A172 (cell line): Measurements from ENCODE around the gene ZNF555. TPM values are rescaled to one million over a fixed set of nuclear protein-coding genes. Genes with fewer than 3 reads are reported as not detected.
"Not testable (repeated sequence)": the region's sequence is repeated elsewhere in the genome, so short reads cannot be mapped to it uniquely, and the experiment has no call there.

Experiments
- DNase-seq: peaks from one replicate; pipeline ENCODE4 v3.0.0-alpha.2; 2015; ENCODE audit warnings: low spot score
- total RNA-seq: library from RNA; depleted of rRNA; stranded (reverse); fragments of >200 nt; shearing (Covaris generic); gene quantifications from 2 replicates; pipeline ENCODE4 v1.2.3, GENCODE V29; 2014; rRNA removed

Gene ZNF555
- total RNA-seq = 8.2 and 8.4 TPM in 2 replicates

DNA sequence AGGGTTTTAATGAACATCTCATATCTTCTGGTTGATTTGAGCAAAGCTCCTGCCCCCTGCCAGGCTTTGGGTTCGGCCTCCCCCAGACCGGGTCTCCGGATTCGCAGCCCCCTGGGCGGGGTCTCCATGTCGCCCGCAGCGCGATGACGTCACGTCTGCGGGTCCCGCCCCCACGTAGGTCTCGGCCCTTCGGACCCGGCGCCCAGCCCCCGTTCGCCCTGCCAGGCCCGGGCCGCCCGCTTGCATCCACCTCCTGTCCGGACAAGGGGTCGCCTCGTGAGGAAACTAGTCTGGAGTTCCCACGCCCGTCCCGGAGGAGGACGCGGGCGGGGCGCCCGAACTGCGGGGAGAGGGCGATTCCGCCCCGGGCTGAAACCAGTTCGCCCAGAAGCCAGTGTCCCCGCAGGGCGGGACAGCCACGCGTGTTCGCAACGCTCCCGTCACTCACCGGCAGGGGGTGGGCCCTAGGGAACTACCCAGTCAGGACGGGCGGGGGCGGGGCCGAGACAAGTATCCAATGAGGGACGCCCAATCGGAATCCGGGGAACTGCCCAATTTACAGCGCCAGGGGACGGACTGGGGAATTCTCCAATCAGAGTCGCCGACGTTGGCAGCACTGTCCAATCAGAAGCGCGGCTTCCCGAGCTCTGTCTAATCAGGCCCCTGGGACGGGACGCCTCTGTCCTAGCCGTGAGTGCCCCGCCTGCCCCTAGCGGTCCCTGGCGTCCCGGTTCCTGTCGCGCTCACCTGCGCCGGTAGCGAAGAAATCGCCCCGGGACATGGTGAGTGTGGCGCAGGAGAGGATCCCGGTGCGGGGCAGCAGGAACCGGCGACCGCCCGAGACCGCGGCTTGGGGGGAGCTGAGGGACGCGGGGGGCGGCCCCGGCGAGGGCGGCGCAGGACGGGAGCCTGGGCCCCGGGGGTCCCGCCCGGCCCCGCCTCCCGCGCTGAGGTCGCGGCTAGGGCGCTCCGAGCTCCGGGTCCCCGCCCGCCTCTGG, at the start of gene ZNF555:
ZNF555 (plus strand) TSS at position 682 of the 998 bp plus-strand sequence; CDS start at position 780, 98 bp downstream.
- peak; percentile 100 for DNase-seq

DNA sequence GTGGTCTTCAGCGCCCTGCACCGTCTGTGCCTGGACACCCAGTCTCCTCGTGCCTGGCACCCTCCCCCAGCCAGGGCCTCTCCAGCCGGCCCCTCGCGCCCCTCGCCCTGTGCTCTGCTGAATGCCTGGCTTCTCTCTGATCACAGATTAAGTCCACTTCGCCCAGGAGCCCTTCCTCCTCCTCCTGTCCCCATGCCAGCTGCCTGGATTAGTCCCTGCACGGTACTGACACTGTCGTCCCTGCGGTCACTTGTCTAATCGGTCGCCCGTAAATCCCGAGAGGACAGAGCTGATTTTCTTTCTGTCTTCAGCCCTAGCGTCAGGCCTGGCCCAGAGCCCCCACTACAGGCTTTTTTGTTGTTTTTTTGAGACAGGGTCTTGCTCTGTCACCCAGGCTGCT, 49.4 kb upstream of the ZNF555 start:
- DNase-seq = no peak

DNA sequence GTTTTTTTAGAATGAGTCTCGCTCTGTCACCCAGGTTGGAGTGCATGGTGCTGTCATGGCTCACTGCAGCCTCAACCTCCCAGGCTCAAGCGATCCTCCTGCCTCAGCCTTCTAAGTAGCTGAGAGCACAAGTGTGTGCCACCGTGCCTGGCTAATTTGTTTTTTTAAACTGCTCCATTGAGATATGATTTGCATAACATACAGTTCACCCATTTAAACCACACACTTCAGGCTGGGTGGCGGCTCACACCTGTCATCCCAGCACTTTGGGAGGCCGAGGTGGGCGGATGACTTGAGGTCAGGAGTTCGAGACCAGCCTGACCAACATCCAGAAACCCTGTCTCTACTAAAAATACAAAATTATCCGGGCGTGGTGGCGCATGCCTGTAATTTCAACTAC, 48.6 kb upstream of the ZNF555 start:
- not testable (repeated sequence) for DNase-seq

DNA sequence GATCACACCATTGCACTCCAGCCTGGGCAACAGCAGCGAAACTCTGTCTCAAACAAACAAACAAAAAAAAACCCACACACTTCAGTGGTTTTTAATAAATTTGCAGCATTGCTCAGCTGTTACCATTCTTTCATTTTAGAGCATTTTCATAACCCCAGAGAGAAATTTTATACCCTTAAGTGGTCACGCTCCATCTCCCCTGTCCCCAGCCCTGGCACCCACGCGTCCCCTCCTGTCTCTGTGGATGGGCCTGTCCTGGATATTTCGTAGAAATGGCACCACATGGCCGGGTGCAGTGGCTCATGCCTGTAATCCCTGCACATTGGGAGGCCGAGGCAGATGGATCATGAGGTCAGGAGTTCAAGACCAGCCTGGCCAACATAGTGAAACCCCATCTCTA, 48.1 kb upstream of the ZNF555 start:
- DNase-seq = no peak

DNA sequence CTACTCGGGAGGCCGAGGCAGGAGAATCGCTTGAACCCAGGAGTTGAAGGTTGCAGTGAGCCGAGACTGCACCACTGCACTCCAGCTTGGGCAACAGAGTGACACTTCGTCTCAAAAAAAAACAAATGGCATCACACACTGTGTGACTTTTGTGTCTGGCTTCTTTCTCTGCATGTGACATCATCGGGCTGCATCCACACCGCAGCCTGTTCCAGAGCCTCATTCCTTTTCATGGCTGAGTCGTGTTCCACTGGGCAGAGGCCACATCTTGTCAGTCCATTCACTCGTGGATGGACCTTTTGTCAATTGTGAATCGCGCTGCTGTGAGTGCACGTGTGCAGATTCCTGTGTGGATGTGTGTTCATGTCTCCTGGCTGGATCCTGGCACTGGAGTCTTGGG, 47.7 kb upstream of the ZNF555 start:
- no peak for DNase-seq

DNA sequence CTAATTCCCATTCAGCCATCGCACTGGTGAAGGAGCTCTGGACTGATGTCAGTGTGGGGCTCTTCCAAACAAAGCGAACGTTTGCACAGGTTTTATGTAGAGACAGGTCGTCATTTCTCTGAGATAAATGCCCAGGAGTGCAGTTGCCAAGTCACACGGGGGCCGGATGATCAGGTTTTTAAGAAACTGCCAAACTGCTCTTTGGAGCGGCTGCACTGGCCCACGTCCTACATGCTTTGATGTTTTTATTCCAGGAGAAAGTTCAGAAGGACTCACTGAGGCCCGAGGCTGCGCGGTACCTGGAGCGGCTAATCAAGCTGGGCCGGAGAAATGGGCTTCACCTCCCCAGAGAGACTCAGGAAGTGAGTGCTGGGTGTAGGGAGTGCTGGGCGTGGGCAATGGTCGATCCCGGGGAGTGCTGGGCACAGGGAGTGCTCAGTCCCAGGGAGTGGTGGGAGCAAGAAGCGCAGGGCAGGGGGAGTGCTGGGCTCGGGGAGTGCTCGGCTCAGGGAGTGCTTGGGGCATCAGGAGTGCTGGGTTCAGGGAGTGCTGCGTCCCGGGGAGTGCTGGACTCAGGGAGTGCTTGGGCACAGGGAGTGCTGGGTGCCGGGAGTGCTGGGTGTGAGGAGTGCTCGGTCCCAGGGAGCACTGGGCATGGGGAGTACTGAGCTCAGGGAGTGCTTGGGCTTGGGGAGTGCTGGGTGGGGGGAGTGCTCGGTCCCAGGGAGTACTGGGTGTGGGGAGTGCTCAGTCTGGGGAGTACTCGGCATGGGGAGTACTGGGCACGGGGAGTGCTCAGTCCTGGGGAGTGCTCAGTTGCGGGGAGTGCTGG, 45.2 kb upstream of the ZNF555 start:
- DNase-seq = no peak

DNA sequence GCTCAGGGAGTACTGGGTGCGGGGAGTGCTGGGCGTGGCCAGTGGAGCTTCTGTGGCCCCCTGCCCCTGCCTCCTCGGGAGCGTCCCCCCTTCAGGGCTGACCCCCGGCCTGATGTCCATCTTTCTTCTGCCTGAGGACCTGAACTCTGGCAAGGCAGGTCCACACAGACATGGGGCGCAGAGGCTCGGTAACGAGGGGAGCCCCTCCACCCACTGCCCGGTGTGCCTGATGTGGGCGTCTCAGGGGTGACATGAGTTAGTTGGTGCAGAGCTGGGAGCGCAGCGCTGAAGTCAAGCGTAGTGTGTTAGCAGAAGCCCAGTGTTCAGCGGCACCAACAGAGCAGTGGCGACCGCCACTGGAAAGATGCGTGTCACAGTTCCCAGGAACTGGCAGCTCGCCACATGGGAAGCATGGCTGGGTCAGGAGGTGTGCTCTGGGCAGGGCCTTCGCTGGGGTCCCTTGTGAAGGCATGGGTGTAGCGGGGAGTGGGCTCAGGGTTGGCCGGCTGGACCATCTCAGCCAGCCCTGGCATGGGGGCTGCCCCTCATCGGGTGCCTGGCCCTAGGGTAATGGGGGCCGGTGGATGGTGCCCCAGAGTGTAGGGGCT, 44.5 kb upstream of the ZNF555 start:
- DNase-seq = no peak

DNA sequence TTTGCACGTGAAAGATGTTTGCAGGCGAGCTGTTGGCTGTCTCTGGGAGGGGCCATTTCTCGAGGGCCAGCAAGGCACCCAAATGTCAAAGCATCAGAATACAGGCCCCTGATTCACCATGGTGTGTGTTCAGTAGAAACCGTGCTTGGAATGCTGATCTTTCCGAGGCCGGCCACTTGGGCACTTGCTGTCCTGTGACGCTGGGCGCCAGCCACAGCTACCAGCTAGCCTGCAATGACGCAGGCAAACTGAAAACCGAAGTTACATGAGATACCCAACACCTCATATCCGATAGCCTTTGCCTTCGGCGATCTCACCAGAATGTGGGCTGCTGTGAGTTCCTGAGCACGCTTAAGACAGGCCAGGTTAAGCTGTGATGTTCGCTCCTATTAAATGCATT, 44.0 kb upstream of the ZNF555 start:
- no peak for DNase-seq

DNA sequence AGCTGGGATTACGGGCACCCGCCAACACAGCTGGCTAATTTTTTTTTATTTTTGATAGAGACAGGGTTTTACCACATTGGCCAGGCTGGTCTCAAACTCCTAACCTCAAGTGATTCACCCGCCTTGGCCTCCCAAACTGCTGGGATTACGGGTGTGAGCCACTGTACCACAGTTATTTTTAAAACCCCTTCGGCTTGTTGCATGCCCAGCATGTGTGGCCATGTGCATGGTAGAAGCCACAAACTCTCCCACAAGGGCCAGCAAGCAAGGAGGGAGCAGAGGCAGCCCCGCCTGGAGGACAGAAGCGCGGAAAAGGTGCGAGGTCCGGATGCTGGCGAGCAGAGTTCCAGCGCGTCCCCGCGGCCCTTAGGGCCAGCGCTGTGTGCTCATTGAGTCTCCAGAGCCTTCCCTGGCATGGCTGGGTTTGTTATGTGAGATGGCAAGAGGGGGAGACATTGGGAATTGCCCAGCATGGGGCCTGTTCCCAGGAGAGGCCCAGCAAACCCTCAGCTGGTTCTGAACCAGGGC, 43.1 kb upstream of the ZNF555 start:
- no peak for DNase-seq

DNA sequence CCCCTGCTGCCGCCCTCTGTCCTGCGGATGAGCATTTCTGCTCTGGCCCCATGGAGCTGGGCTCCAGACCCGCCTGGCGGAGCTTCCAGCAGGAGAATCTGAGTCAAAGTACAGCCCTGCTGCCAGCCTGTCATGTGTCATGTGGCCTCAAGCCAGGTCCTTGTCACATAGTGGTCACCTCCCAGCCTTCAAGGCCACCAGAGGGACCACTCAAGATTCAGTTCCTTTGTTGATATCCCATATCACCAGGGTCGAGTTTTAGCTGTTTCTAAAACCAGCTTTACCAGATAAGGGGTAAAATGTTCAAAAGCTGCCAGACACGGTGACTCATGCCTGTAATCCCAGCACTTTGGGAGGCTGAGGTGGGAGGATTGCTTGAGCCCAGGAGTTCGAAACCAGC, 42.5 kb upstream of the ZNF555 start:
- DNase-seq = peak; percentile 58

DNA sequence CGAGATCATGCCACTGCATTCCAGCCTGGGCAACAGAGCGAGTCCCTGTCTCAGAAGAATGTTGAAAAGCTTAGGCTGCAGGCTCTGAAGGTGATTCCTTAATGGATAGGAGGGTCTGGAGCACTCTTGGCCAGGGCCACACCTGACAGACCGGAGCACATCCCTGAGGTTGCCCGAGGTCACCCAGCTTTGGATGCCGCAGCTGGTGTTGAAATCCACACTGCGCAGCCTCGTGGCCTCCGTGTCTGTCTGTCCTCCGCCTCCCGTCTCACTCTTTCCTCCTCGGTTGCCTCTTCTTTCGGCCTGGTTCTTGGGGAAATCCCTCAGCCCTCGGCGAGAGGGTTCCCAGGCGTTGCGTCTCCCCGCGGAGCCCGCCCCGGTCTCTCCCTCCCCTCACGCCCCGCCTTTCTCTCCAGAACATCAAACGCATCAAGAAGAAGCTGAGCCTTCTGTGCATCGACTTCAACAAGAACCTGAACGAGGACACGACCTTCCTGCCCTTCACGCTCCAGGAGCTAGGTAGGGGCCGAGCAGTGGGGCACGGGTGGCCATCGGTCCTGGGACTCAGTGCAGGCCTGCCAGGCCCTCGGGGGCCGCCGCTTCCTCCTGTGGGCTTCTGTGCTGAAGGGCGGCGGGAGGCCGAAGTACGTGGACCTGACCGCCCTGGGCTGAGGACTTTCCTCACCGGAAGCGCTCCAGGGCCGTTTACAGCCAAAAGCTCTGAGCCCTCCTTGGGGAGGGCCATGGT, 41.8 kb upstream of the ZNF555 start:
- no peak for DNase-seq

DNA sequence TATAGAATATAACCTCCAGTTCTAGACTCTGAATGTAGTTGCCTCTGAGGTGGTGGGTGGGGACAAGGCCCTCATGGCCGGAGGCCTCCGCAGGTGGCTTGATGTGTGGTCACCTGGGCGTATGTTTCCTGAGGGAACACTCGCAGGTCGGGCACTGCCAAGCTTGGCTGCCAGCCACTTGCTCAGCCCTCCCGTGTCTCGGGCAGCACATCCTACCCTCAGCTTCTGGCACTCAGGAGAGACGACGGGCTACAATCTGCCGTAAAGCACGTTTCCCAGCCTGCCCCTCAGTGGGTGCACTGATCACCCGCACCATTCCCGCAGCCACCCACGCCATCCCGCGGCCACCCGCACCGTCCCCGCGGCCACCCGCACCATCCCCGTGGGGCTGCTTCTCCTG, 40.8 kb upstream of the ZNF555 start:
- DNase-seq = no peak

DNA sequence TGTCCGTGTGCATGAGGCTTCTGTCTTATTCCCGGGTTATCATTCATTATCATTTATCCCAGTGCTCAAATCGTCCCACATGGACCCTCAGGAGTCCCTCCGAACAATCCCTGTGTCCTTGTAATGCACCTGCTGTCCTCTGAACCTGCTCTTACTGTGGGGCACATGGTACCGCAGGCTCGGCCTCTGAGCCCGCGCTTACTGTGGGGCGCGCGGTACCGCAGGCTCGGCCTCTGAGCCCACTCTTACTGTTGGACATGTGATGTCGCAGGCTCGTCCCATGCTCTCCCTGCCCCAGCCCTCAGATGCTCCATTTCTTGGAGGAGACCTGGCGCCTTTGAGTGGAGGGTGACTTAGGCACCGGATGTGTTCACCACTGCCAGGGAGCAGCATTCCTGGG, 38.4 kb upstream of the ZNF555 start:
- no peak for DNase-seq

DNA sequence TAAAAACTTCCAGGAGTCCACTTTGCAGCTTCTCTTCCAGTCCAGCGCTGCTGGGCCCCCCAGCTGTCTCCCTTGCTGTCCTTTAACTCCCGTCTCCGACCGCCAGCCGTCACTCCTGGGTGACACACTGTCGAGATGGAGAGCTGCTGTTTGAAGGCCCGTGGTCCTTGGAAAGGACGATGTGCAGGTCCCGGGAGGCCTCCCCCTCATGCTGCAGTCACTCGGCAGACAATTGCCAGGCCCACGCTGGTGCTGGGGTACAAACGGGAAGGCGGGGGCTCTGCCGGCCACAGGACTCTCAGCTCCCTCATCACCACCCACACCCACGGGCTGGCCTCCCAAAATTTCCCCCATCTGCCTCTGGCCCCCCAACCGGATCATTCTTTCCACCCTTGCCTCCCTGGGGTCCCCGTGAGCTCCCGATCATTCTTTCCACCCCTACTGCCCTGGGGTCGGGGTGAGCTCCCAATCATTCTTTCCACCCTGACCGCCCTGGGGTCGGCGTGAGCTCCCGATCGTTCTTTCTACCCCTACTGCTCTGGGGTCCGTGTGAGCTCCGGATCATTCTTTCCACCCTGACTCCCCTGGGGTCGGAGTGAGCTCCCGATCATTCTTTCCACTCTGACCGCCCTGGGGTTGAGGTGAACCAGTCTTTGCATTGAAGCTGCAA, 37.7 kb upstream of the ZNF555 start:
- DNase-seq = no peak

DNA sequence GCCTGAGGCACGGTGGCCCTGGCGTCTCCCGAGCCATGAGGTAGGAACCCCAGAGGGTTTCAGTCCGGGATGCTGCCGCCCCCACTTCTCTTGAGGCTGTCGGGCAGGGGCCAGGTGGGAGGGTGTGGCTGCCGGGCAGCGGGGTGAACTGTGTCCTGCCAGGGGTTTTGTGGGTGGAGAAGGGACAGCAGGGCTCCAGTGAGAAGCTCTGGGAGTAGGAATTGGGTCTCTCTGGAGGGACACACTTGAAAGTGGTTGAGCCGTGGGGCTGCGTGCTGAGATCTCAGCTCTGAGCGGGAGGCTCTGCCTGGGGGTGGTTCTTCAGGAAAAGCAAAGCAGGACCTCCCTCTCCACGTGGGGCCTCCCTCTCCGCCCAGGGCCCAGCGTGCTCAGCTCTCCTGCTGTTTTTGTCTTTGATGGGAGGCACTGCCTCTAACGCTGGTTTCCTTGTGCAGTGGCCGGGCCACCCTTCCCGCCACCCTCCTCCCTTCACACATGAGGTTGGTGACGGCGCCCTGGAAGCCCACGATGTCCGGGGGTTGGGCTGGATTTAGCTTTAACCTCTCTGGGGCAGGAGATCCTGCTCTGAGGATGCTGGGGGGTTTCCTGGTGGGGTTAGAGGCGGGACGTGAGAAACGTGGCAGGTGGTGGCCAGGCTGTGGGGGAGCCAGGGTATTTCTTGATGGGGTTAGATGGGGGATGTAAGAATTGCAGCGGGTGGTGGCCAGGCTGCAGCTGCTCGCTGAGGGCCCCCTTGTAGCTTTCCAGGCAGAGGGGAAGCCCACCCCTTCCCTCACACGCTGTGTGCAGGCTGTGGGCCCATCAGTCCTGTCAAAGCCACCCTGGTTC, 36.9 kb upstream of the ZNF555 start:
- DNase-seq = no peak

DNA sequence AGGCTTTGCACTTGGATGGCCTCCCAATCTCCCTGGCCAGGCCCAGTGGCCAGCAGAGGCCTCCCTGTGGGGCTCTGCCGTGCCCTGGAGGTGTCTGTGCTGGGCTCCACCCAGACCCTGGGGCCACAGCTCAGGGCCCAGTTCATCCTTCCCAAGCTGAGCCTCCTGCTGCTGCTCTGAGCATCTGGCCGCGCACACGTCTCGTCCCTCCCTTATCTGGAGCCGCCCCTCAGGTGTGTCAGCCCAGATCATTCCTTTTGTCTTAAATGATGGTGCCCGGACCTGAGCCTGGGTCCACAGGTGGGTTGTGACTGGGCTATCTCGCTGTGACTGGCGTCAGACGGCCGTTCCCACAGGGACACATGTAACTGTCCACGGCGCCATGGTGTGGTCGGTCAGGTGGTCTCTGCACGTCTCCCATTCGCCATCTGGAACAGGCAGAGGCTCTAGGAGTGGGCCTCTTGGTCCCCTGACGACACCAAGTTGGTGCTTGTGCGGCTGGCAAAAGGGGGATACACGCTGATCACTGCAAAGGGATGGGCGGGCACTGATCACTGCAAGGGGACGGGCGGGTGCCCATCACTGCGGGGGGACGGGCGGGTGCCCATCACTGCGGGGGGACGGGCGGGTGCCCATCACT, 35.9 kb upstream of the ZNF555 start:
- no peak for DNase-seq

DNA sequence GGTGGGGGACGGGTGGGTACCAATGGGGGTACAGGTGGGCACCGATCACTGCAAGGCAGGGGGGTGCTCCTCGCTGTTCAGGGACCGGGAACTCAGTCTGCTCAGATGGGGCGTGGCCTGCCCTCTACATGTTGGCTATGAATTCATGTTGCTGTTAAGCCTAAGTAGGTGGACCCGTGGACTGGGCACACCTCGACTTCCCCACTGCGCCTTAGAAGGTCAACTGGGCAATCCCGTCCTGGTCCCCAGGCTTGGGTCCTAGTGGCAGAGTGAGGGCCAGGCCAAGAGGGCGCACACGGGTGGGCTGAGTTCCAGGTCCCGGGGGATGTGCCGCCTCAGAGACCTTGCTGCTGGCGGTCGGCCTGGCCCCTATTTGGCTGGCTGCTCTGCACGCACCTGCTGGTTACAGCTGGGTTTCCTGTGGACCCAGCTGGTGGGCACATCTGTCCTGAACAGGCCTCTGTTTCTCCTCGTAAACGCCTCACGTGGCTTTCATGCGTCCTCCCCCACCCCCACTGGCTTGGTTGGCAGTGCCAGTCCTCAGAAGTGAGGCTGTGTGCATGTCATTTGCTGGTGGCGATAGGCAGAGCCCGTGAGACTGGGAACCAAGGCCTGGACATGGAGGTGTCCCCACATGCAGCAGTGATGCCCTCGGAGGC, 35.2 kb upstream of the ZNF555 start:
- DNase-seq = no peak

DNA sequence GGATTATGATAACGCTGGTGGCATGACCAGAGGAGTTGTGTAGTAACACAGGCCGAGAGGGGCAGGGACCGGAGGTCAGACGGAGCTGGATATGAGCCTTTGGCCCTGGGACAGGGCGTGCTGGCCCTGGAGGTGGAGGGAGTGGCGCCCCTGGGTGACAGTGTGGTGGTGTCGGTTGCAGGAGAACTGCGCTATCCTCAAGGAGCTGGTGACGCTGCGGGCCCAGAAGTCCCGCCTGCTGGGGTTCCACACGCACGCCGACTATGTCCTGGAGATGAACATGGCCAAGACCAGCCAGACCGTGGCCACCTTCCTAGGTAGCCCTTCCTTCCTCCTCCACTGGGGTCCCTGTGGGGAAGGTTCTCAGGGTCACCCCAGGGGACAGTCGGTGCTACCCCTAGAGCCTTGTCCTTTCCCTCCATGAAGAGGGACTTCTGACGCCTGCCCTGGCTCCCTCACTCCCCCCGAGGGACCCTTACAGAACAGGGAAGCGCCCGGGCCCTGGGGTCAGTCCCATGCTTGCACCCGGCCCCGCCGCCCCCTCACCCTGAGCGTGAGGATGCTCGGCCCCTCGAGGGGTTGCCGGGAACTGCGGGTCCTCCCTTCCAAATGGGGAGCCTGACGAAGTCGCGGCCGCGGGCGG, 34.4 kb upstream of the ZNF555 start:
- no peak for DNase-seq
